AG04450 (cell line): Measurements from ENCODE around the gene NPC1. TPM values are rescaled to one million over a fixed set of nuclear protein-coding genes. Genes with fewer than 3 reads are reported as not detected.
"Not testable (repeated sequence)": the region's sequence is repeated elsewhere in the genome, so short reads cannot be mapped to it uniquely, and the experiment has no call there.

Experiments
- CTCF ChIA-PET: fragments of 300-600, 350-600 bp; formaldehyde crosslinking; extraction: SDS; loops from one replicate; lab custom pipeline; 2022; ENCODE audit warnings: antibody characterized with exemption, inconsistent platforms; lab: Charles Lee
- POLR2A ChIA-PET: fragments of 350-600 bp; formaldehyde crosslinking; extraction: SDS; loops from one replicate; lab custom pipeline; 2021; ENCODE audit warnings: antibody characterized with exemption, inconsistent platforms; lab: Yijun Ruan, JAX
- DNase-seq: peaks from one replicate; pipeline ENCODE4 v3.0.0-alpha.2; 2011; ENCODE audit warnings: low read depth, low spot score
- H3K27ac ChIP-seq: one replicate; pipeline ENCODE4 v1.5.1; 2012; ENCODE audit warnings: low read depth, low read length, control low read depth
- H3K27me3 ChIP-seq: one replicate; pipeline ENCODE4 v1.6.0; 2012; ENCODE audit warnings: low read length; ENCODE audit not compliant: control insufficient read depth, insufficient read depth
- H3K4me3 ChIP-seq: 2 replicates; pipeline ENCODE4 v1.5.1; 2011; ENCODE audit warnings: mild to moderate bottlenecking, low read depth, low read length, control low read depth
- H3K9me3 ChIP-seq: 2 replicates; pipeline ENCODE4 v1.5.1; 2012; ENCODE audit warnings: low read length; ENCODE audit not compliant: control insufficient read depth, insufficient read depth
- CTCF ChIP-seq: IDR thresholded peaks from 2 replicates; pipeline ENCODE4 v1.5.1; 2011; ENCODE audit warnings: low read depth, low read length, control low read depth, inconsistent platforms
- polyA plus RNA-seq: library from polyadenylated mRNA; depleted of rRNA; stranded (reverse); fragments of >200 nt; gene quantifications from 2 replicates; pipeline ENCODE4 v1.2.3, GENCODE V29; 2011

The NPC1 gene
- polyA plus RNA-seq, 1 experiment = 10.8 TPM

DNA sequence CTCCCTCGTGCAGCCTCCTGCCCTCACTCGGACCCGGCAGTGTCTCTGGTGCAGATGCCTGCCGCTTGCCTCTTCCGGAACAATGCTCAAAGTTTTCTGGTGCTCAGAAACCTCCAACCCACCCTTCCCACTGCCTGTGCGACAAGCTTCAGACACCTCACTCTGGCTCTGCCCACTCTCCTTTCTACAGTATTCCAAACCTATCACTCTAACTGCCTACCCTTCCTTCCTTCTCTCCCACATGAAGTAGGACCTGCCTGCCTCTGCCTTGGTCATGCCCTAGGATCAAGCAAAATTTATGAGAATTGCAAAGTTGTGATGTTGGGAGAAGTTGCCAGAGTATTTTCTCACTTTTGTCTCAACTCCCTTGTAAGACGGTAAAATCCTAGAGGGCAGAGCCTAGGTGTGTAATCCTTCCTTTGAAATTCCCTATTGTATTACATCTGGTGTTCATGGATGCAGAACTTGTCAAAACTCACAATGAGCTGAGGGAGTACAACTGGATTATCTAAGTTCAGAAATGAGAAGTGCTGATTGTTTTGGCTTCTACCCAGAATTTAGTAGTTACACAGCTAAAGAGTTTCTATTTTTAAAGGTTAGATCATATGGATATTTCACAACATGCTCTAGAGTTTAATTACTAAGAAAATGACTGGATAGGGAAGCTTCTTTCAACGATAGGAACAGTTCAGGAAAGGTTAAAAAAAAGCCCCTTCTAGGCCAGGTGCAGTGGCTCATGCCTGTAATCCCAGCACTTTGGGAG lies 7.2 kb downstream of the NPC1 start:
- H3K27me3 ChIP-seq = peaks cover 19% of the 10 kb centered on the region
- H3K9me3 ChIP-seq = no peaks in the 10 kb centered on the region
- POLR2A ChIA-PET = no interaction called here
- DNase-seq = no peak
- TF ChIP-seq CTCF = no peak
- no peak overlapping the region for H3K27ac ChIP-seq
- CTCF ChIA-PET = interaction anchor here (1.5 to 1.8 kb wide), 2 partner anchors 63 to 124 kb away, joined by 5 read pairs; no protein-coding TSS in a partner anchor
- no peak overlapping the region for H3K4me3 ChIP-seq

GRCh38 chr18:23578067-23578701 lies 8.1 kb downstream of the NPC1 start:
- peaks cover 15% of the 10 kb centered on the region for H3K27me3 ChIP-seq
- no peak for DNase-seq
- H3K9me3 ChIP-seq = no peaks in the 10 kb centered on the region
- H3K4me3 ChIP-seq = no peak overlapping the region
- ChIA-PET CTCF (no interaction called here), POLR2A (no interaction called here)
- TF ChIP-seq CTCF = no peak
- no peak overlapping the region for H3K27ac ChIP-seq

GRCh38 chr18:23577521-23577920 lies 8.8 kb downstream of the NPC1 start:
- H3K27me3 ChIP-seq = peaks cover 14% of the 10 kb centered on the region
- H3K9me3 ChIP-seq, H3K4me3 ChIP-seq, POLR2A ChIA-PET, H3K27ac ChIP-seq, DNase-seq, CTCF ChIA-PET: not testable (repeated sequence)

DNA sequence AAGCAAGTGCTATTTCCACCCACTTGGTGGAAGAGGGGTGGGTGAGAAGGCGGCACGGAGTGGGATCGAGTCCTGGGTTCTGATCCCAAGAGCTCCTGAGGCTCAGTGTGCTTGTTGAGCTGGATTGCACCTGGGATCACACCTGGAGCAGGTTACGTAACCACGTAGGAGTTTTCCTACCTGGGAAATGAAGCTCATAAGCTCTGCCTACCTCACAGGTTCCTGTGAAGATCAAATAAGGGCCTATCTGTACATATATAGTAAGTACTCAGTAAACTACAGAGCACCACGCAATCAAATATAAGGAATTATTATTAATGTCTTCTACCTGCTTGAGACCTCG lies 11.0 kb downstream of the NPC1 start:
- no peak overlapping the region for H3K27ac ChIP-seq

More for the DNA sequence above, 11.0 kb downstream of the NPC1 start:
- no peaks in the 10 kb centered on the region for H3K9me3 ChIP-seq
- TF ChIP-seq CTCF = no peak
- POLR2A ChIA-PET = no interaction called here
- H3K4me3 ChIP-seq = no peak overlapping the region
- DNase-seq = no peak
- peaks cover 9% of the 10 kb centered on the region for H3K27me3 ChIP-seq
- CTCF ChIA-PET = interaction anchor here (1.9 kb wide), 1 partner anchor 59 kb away, joined by 5 read pairs; no protein-coding TSS in a partner anchor
